A204.1 (cell line): ENCODE data around the gene SPEM2.

Source experiments
- FAIRE-seq: peaks from 2 replicates; lab custom pipeline; 2012; peaks lifted over from hg19 to GRCh38; lab: Jason Lieb, UNC

SPEM2 gene

GRCh38 chr17:7403977-7404736, 21.3 kb upstream of the SPEM2 start, which contains the start of gene TMEM256:
TMEM256 (minus strand) TSS chr17:7404097; CDS start chr17:7404084, 13 bp downstream.
- FAIRE-seq, result peak; percentile 99

- no peak for FAIRE-seq
Measured at GRCh38 chr17:7404737-7405349, 20.6 kb upstream of the SPEM2 start.

GRCh38 chr17:7405350-7406234, 19.8 kb upstream of the SPEM2 start:
- no peak for FAIRE-seq

- no peak for FAIRE-seq
Measured at GRCh38 chr17:7406235-7406825, 19.1 kb upstream of the SPEM2 start.

- FAIRE-seq, result no peak
Measured at GRCh38 chr17:7407082-7407481, 18.3 kb upstream of the SPEM2 start.

GRCh38 chr17:7407485-7408251, 17.7 kb upstream of the SPEM2 start, which contains the start of gene NLGN2:
NLGN2 (plus strand) TSS chr17:7407845; CDS start chr17:7408256, 411 bp downstream.
- no peak for FAIRE-seq

GRCh38 chr17:7408252-7408727, 17.1 kb upstream of the SPEM2 start:
- no peak for FAIRE-seq

GRCh38 chr17:7408863-7409262, 16.6 kb upstream of the SPEM2 start:
- FAIRE-seq, result no peak

- FAIRE-seq, result no peak
Measured at GRCh38 chr17:7409716-7410115, 15.7 kb upstream of the SPEM2 start.

- FAIRE-seq, result no peak
Measured at GRCh38 chr17:7410634-7411426, 14.6 kb upstream of the SPEM2 start.

GRCh38 chr17:7411427-7411750, 14.0 kb upstream of the SPEM2 start:
- no peak for FAIRE-seq

GRCh38 chr17:7413346-7413985, 11.9 kb upstream of the SPEM2 start:
- FAIRE-seq, result no peak

GRCh38 chr17:7414837-7415236, 10.6 kb upstream of the SPEM2 start:
- no peak for FAIRE-seq

- no peak for FAIRE-seq
Measured at GRCh38 chr17:7415784-7416183, 9.6 kb upstream of the SPEM2 start.

- FAIRE-seq, result no peak
Measured at GRCh38 chr17:7416323-7416722, 9.1 kb upstream of the SPEM2 start.

GRCh38 chr17:7417056-7417655, 8.3 kb upstream of the SPEM2 start:
- FAIRE-seq, result no peak

- no peak for FAIRE-seq
Measured at GRCh38 chr17:7418472-7419152, 6.8 kb upstream of the SPEM2 start.

GRCh38 chr17:7419819-7420610, 5.4 kb upstream of the SPEM2 start, which contains the start of gene SPEM1:
SPEM1 (plus strand) TSS chr17:7420324; CDS start chr17:7420385, 61 bp downstream.
- no peak for FAIRE-seq
